Mesodermal cell (in vitro differentiated cells): ENCODE data around the gene PTPRQ.
"Not testable (repeated sequence)": the region's sequence is repeated elsewhere in the genome, so short reads cannot be mapped to it uniquely, and the experiment has no call there.

Experiments
- H3K27ac ChIP-seq: 2 replicates; pipeline ENCODE4 v1.7.0; 2013; ENCODE audit warnings: mild to moderate bottlenecking, low read depth, low read length, moderate library complexity; ENCODE audit not compliant: severe bottlenecking
- H3K36me3 ChIP-seq: 2 replicates; pipeline ENCODE4 v1.7.1; 2013; ENCODE audit warnings: mild to moderate bottlenecking, low read length, moderate library complexity; ENCODE audit not compliant: control insufficient read depth, insufficient read depth
- H3K4me1 ChIP-seq: one replicate; pipeline ENCODE4 v1.7.1; 2013; ENCODE audit warnings: mild to moderate bottlenecking, low read length; ENCODE audit not compliant: insufficient read depth, control insufficient read depth, poor library complexity, severe bottlenecking
- H3K4me3 ChIP-seq: 2 replicates; pipeline ENCODE4 v1.7.0; 2013; ENCODE audit warnings: low read length, control low read depth, mild to moderate bottlenecking; ENCODE audit not compliant: insufficient read depth, poor library complexity, severe bottlenecking; ENCODE audit errors: extremely low read depth
- H3K9me3 ChIP-seq: 2 replicates; pipeline ENCODE4 v1.7.1; 2013; ENCODE audit warnings: mild to moderate bottlenecking, low read length, moderate library complexity; ENCODE audit not compliant: control insufficient read depth
- WGBS, 2 experiments: methylation state at CpG; one replicate each; pipeline ENCODE4 v1.1.5; 2013; ENCODE audit warnings: missing lambda C conversion rate in 2 of 2; ENCODE audit not compliant: insufficient coverage in 2 of 2; 5-methylcytosine and 5-hydroxymethylcytosine counted together

Gene PTPRQ

DNA sequence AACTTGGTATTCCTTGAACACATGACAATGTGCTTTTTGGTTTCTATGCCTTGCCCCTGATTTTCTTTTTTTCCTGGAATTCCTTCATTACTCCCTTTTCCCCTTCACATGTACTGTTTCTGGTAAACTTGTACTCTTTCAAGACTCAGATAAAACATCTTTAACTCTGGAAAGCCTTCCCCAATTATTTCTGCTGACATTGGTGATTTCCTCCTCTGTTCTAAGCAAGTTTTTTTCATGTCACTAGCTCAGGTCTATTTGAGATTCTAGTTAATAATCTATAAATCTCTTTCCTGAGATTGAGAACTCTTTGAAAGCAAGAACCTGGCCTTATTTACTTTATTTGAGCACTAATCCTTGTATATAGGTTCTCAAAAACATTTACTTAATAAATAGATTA, 24.0 kb upstream of the PTPRQ start:
- Histone ChIP-seq H3K27ac (no peak overlapping the region), H3K4me3 (no peak overlapping the region), H3K9me3 (no peaks in the 10 kb centered on the region), H3K36me3 (no peaks in the 10 kb centered on the region), H3K4me1 (no peaks in the 10 kb centered on the region)

DNA sequence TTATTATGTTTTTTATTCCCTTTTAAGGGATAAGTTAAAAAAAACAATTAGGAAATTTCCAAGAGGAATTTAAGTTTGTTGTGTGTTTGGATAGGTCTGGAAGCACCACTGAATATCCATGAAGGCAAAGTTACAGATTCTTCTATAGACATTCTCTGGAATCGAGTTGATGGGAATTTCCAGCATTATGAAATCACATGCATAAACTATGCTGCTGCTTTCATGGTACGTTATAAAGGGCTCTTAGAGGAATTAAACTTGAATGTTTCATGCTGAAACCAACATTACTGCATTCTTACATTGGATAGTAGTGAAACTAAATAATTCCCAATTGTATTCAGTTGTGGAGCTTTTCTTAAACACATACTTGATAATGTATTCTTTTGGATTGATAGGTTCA, 21.5 kb upstream of the PTPRQ start:
- Histone ChIP-seq H3K4me3 (no peak overlapping the region), H3K36me3 (no peaks in the 10 kb centered on the region), H3K27ac (no peak overlapping the region), H3K9me3 (no peaks in the 10 kb centered on the region), H3K4me1 (no peaks in the 10 kb centered on the region)
- WGBS, 2 experiments: 0% methylated on average over 1 of the region's 2 CpGs; no CpG with 5 or more reads in 1 of the 2 experiments

DNA sequence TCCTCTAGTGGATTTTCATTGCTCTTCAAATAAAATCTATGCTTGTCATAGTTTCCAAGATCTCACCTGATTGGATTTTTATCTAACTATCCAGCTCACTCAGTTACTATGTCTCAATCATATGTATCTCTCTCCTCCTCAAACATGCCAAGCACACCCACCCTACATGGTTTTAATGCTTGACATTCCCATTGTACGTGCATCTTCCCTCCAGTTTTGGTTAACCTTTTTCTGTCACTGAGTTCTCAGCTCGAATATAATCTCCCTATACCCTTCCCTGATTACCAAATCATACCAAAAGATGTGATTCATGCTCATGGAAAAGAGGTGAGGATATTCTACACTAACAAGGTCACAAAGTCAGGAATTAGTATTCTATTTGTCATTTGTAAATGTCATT, 12.0 kb upstream of the PTPRQ start:
- 90 to 100% methylated on average over 1 of the region's 2 CpGs for WGBS, 2 experiments
- Histone ChIP-seq H3K4me3 (no peak overlapping the region), H3K36me3 (no peaks in the 10 kb centered on the region), H3K27ac (no peak overlapping the region), H3K9me3 (no peaks in the 10 kb centered on the region), H3K4me1 (no peaks in the 10 kb centered on the region)

DNA sequence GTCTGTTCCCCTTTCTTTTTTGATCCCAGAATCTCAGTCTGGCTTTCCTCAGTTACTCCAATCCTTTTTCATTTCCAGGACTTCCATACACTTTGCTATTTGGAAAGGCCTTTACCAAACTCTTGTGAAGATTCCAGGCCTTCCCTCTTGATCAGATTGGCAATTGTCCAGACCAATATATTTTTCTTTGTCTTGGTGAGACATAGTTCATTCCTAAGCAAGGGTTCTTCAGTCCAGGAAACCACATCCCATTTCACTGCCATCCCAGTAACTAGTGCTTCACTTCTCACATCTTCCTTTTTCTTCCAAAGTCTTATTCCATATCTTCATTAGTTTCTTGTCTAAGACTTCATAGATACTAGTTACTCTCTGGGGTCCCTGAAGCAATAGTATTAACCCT, 2.1 kb upstream of the PTPRQ start:
- H3K9me3 ChIP-seq: no peaks in the 10 kb centered on the region
- no peaks in the 10 kb centered on the region for H3K36me3 ChIP-seq
- H3K4me3 ChIP-seq: no peak overlapping the region
- no peak overlapping the region for H3K27ac ChIP-seq
- peaks cover 7% of the 10 kb centered on the region for H3K4me1 ChIP-seq

DNA sequence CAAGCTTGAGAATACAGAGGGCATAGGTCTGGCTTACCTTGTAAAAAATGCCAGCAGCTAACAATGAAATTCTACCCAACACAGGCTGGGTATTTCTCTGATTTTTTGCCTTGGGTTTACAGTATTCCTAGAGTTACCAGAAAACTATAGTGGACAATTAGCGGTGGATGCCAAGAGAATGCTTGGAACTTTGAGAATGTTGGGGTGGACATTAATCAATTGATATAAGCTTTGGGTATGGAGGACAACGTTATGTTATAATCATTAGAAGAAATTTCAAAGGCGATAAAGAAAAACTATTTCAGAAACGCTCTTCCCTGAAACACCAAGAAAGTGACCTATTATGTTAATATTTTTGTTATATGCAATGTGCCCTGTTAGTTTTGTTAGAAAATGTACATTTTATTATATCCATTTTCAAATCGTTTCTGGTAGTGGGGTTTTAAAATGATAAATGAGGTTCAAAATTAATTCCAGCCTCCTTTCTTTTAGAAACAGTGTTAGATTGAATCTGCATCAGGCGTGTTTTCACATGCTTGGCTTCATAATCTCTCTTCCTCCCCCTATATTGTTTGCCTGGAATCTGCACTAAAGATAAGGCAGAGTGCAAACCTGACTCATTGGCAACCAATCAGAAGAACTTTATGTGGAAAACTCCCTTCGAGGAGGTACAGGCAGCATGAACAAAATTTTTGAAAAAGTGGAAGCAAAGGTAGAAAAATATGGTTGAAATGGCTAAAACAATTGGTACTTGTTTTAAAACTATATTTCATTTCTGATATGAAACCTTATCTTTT, 1.4 kb upstream of the PTPRQ start:
- H3K4me1 ChIP-seq: peaks cover 7% of the 10 kb centered on the region
- H3K9me3 ChIP-seq: no peaks in the 10 kb centered on the region
- no peaks in the 10 kb centered on the region for H3K36me3 ChIP-seq
- no peak overlapping the region for H3K4me3 ChIP-seq
- whole genome bisulfite sequencing, 2 experiments: 81% methylated on average over 3 of the region's 7 CpGs; no CpG with 5 or more reads in 1 of the 2 experiments
- H3K27ac ChIP-seq: no peak overlapping the region

DNA sequence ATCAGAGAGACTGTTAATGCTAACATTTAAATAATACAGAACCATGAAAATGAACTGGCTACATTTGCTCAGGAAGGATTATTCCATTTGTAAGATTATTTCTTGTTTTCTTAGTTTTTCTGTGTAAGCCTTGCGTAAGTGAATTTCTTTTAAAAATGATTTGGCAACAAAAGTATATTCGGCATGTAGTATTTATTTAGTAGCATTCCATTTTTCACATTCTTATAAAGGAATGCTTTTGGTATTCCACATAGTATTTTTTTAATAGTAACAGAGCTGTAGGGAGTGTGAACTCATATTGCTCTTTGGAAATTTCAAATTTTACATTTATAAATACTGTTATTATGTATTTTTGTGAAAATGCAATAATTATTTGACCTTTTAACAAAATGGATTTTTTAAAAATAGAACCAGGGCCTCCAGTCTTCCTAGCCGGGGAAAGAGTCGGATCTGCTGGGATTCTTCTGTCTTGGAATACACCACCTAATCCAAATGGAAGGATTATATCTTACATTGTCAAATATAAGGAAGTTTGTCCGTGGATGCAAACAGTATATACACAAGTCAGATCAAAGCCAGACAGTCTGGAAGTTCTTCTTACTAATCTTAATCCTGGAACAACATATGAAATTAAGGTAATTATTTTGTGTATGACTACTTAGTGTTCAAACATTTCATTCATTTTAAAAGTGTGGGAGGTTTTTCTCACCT, 1.2 kb downstream of the PTPRQ start:
- peaks cover 7% of the 10 kb centered on the region for H3K4me1 ChIP-seq
- H3K4me3 ChIP-seq: no peak overlapping the region
- no peak overlapping the region for H3K27ac ChIP-seq
- no peaks in the 10 kb centered on the region for H3K9me3 ChIP-seq
- WGBS, 2 experiments: no CpG with 5 or more reads among the region's 5 CpGs
- H3K36me3 ChIP-seq: no peaks in the 10 kb centered on the region

DNA sequence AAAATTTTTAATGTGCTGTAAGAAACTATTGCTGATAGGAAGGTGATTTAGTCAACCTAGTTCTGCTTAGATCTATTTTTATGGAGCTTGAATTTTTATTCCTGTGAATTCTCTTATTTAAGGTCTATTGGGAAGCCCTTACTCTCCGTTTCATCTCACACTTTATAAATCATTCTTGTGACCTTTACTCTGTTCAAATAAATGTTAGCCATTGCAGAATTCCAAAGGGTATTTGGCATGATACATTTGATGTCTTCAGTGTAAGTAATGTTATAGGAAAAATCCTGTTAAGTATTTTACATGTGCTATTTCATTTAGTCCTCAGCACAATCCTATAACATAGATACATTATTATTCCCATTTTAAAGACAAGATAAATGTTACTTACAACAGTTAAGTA, 12.5 kb downstream of the PTPRQ start:
- WGBS, 2 experiments: no CpG with 5 or more reads among the region's 1 CpG
- no peak overlapping the region for H3K4me3 ChIP-seq
- no peaks in the 10 kb centered on the region for H3K9me3 ChIP-seq
- H3K27ac ChIP-seq: no peak overlapping the region
- no peaks in the 10 kb centered on the region for H3K4me1 ChIP-seq
- no peaks in the 10 kb centered on the region for H3K36me3 ChIP-seq

DNA sequence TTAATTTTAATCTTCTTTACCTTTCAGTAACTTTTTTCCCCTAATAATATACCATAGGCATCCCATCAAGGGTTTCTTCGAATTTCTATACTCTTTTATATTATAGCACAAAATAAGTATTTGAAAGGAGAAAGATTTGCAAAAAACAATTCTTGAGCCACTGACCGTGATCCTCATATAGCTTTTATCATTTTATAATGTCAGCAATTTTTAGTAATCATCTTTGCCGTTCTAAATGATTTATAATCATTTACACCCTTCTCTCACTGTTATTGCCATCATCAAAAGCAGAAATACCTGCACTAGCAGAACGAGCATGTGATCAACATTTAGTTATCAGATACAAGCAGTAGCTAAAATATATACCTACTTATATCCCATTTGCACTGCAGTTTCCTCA, 16.9 kb downstream of the PTPRQ start:
- H3K36me3 ChIP-seq: no peaks in the 10 kb centered on the region
- WGBS, 2 experiments: 95 to 100% methylated on average over 1 to 2 of the region's 4 CpGs
- H3K4me3 ChIP-seq: no peak overlapping the region
- H3K9me3 ChIP-seq: no peaks in the 10 kb centered on the region
- H3K4me1 ChIP-seq: no peaks in the 10 kb centered on the region
- H3K27ac ChIP-seq: no peak overlapping the region

DNA sequence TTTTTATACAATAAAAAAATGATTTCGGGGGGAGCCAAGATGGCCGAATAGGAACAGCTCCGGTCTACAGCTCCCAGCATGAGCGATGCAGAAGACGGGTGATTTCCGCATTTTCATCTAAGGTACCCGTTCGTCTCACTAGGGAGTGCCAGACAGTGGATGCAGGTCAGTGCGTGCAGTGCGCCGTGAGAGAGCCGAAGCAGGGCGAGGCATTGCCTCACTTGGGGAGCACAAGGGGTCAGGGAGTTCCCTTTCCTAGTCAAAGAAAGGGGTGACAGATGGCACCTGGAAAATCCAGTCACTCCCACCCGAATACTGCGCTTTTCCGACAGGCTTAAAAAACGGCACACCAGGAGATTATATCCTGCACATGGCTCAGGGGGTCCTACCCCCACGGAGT, 17.8 kb downstream of the PTPRQ start:
- not testable (repeated sequence) for H3K36me3 ChIP-seq, H3K27ac ChIP-seq, H3K4me3 ChIP-seq, H3K9me3 ChIP-seq, H3K4me1 ChIP-seq
- 92 to 93% methylated on average over 8 to 9 of the region's 18 CpGs for WGBS, 2 experiments

DNA sequence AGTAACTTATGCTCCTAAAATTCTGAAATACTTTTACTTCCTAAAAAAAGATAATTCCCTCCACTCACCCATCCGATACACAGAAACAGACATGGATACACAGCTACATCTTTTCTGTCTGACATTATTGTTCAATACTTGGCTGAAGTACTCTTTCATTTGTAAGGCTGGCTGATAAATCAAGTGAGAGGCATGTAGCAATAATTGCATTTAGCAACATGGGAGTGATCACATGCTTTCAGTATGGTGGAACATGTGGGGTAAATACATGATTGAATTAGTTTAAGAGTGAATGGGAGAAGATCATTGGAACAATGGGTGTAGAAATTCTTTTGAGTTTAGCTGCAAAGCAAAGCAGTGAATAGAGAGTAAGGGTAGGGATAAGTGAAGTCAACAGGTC, 25.6 kb downstream of the PTPRQ start:
- H3K4me3 ChIP-seq: no peak overlapping the region
- no peaks in the 10 kb centered on the region for H3K9me3 ChIP-seq
- no peak overlapping the region for H3K27ac ChIP-seq
- WGBS, 2 experiments: 88% methylated on average over 1 of the region's 1 CpG; no CpG with 5 or more reads in 1 of the 2 experiments
- H3K36me3 ChIP-seq: no peaks in the 10 kb centered on the region
- H3K4me1 ChIP-seq: no peaks in the 10 kb centered on the region

DNA sequence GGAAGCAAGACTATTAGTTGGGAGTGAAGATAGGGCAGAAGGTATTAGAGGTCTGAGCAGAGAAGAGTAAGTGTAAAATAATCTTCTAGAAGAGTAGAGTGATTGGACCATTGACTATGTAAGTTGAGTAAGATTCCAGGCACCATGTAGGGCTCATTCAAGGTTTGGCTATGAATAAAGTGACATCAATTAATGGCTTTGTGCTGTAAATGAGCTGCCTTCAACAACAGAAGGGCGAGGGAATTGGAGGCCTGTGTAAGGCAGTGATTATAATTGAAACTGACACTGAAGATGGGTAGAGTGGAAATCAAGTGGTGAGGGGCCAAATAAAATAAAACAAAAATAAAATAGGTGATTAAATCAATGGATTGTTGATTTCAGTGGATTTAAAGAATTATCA, 26.4 kb downstream of the PTPRQ start:
- 67% methylated on average over 1 of the region's 1 CpG; no CpG with 5 or more reads in 1 of the 2 experiments for WGBS, 2 experiments
- no peaks in the 10 kb centered on the region for H3K4me1 ChIP-seq
- H3K36me3 ChIP-seq: no peaks in the 10 kb centered on the region
- H3K27ac ChIP-seq: no peak overlapping the region
- H3K4me3 ChIP-seq: no peak overlapping the region
- H3K9me3 ChIP-seq: no peaks in the 10 kb centered on the region
